ENCODE data around the gene FRS2.

DNA sequence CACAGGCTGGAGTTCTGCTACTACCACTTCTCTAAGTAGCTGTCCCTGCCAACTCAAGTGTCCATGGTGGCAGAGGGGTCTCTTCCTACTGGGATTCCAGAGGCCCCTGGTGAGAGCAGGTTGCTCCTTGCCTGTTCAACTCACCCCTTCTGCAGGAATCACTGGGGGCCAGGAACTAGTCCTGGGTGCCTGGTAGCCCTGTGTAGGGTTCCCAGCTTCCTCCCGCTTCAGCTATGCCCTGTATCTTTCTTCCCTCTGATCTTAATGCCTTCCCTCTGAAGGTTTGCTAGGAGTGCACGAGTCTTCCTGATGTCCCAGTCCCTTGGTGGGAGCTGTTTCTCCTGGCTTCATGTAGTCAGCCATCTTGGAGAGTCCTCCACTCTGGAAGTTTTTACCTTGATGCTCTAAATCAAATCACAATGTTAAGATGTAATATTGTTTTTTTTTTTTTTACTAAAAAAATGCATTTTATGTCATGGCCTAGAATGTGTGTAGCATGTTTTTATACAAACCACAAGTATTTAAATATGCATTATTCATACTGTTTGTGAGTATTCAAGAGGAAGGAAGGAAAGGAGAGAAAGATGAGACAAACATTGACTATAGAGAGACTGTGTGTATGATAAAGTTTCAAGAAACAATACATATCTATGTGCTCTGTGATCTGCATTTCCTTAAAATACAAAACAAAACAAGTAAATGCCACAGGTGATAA is 54.7 kb downstream of the FRS2 start:
- TF ChIP-seq POLR2AphosphoS5 (IDR thresholded peaks at IDR 0.05; ENCODE audit: low read depth, low read length) (no peak), TAF1 (IDR thresholded peaks at IDR 0.05; ENCODE audit: borderline replicate concordance, low read depth, low read length) (no peak), POLR2A (IDR thresholded peaks at IDR 0.05; ENCODE audit: low read depth, low read length) (no peak)

Measured in GM12892 (cell line).